Urinary bladder (tissue), 4 donors: ENCODE results near the gene MIGA2. TPM values are rescaled to one million over a fixed set of nuclear protein-coding genes. Genes with fewer than 3 reads are reported as not detected.

ENCODE experiments used
- DNase-seq: peaks from one replicate; pipeline ENCODE4 v3.0.0-alpha.2; 2015; ENCODE audit errors: extremely low spot score
- H3K27ac ChIP-seq: one replicate; pipeline ENCODE4 v1.5.1; 2013; ENCODE audit warnings: low read depth, mild to moderate bottlenecking, moderate library complexity
- H3K36me3 ChIP-seq: one replicate; pipeline ENCODE4 v1.6.1; 2013; ENCODE audit warnings: mild to moderate bottlenecking, moderate library complexity; ENCODE audit not compliant: insufficient read depth
- H3K4me1 ChIP-seq: one replicate; pipeline ENCODE4 v1.6.1; 2013; ENCODE audit warnings: mild to moderate bottlenecking, moderate library complexity; ENCODE audit not compliant: insufficient read depth
- H3K4me3 ChIP-seq: one replicate; pipeline ENCODE4 v1.5.1; 2013; ENCODE audit warnings: low read depth, low read length
- WGBS: extraction: QIAGEN DNeasy Blood & Tissue Kit; methylation state at CpG from one replicate; pipeline ENCODE4 v1.1.7; 2013; 5-methylcytosine and 5-hydroxymethylcytosine counted together
- polyA plus RNA-seq: library from polyadenylated mRNA; stranded (reverse); fragments of 200-250 nt; gene quantifications from one replicate; pipeline ENCODE4 v1.2.3, GENCODE V29; 2013
- total RNA-seq: library from RNA; depleted of rRNA; stranded (reverse); fragments of >200 nt; gene quantifications from one replicate; pipeline ENCODE4 v1.2.3, GENCODE V29; 2014
- donor health status: healthy with polysubstance abuse.
- donor health status: healthy.

Gene MIGA2
- total and polyA plus RNA-seq, 2 donors = 16.4 to 34.5 TPM

DNA sequence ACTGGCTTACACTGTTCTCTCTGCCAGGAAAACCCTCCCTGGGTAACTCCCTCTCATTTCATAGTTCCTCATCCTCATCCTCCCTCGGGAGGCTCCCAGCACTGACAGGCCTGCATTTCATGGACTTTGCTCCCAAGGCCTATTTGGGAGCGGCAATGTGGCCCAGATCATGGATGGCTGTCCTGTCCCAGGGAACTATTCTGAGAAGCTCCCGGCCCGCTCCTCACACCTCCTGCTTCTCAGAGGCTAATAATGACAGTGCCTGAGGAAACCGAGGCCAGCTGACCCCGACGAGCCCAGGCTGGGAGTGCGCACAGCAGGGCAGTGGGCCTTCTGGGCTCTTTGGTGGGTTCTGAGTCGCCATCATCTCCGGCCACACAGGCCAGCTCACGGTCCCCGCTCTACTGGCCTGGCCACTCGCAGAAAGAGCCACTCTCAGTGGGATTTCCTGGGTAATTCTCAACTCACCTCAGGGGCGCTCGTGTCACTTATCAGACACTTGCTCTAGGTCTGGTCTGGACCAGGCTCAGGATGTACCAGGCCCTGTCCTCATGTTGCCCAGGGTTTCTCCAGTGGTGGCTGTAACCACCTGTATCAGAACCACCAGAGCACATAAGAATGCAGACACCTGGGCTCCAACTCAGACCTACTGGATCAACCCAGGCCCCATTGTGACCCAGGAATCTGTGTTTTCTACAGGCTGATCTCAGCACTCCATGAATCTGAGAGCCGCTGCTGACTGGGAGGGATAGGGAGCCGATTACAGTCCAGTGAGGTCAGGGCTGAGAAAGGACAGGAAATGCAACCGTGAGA, 42.5 kb downstream of the MIGA2 start:
- Histone ChIP-seq H3K27ac (no peak overlapping the region), H3K4me1 (no peaks in the 10 kb centered on the region), H3K36me3 (no peaks in the 10 kb centered on the region), H3K4me3 (no peak overlapping the region)
- DNase-seq = no peak
- 86% methylated on average over 18 of the region's 18 CpGs for WGBS

DNA sequence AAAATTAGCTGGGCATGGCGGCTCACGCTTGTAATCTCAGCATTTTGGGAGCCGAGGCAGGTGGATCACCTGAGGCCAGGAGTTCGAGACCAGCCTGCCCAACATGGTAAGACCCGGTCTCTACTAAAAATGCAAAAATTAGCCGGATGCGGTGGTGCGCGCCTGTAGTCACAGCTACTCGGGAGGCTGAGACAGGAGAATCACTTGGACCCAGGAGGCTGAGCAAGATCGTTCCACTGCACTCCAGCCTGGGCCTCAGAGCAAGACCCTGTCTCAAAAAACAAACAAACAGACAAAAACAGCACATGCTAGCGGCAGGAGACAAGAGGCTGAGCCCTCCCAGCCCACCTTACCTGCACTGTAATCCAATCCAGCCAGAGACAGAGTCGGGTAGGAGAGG, 43.4 kb downstream of the MIGA2 start:
- no peak for DNase-seq
- no peaks in the 10 kb centered on the region for H3K4me1 ChIP-seq
- no peak overlapping the region for H3K27ac ChIP-seq
- 83% methylated on average over 13 of the region's 13 CpGs for WGBS
- H3K4me3 ChIP-seq = no peak overlapping the region
- H3K36me3 ChIP-seq = no peaks in the 10 kb centered on the region

DNA sequence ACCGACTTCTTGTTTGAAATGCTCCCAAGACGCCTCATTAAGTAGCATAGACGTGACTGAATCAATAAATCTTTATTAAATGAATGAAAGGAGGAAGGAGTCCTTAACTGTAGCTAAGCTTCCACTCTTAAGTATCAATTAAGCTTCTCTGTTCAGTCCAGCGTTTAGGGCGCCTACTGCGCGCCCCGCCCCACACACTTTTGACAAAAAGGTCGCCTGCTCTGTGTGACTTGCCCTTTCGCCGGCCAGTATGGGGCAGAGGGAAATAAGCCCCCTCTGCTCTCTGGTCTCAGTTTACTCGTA, 43.8 kb downstream of the MIGA2 start:
- Histone ChIP-seq H3K36me3 (no peaks in the 10 kb centered on the region), H3K27ac (no peak overlapping the region), H3K4me3 (peak overlapping the region; percentile 41), H3K4me1 (no peaks in the 10 kb centered on the region)
- DNase-seq = no peak
- WGBS = 6% methylated on average over 12 of the region's 12 CpGs

DNA sequence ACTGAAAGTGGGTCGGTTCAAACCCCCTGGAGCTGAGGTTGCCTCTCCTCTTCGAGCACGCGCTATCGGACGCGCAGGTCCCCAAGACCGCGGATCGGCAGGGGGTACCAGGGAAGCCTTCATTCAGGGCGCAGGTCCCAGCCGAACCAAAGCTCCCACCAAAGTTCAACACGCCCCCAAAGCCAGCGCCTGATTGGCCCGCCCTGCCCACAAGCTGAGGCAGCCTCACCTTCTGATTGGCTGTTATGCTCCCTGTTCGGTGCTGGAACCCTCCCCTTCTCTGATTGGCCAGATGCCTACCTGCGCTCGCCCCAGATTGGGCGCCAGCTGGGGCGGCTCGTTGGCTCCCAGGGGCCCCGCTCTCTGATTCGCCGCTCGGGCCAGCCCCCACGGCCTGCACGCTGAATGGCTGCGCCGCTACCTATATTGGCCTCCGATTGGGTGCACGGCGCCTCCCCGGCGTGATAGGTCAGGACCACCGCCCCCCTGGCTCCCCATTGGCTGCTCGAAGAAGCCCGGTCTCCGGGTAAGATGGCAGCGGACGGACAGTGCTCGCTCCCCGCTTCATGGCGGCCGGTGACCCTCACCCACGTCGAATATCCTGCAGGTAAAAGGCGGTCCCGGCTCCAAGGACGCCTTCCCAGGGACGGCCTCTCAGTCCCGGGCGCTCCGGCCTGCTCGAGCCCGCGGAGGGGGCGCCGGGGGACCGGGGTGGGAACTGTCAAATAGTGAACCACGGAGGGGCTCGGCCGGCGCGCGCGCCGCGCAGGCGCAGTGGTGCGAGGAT, 44.4 kb downstream of the MIGA2 start, which contains the start of gene DOLPP1:
DOLPP1 (plus strand) TSS at position 511 of the 787 bp plus-strand sequence; CDS start at position 532, 21 bp downstream.
- Histone ChIP-seq H3K36me3 (no peaks in the 10 kb centered on the region), H3K27ac (peak within 1 kb of the TSS; percentile 42), H3K4me1 (no peaks in the 10 kb centered on the region), H3K4me3 (peak within 1 kb of the TSS; percentile 68)
- DNase-seq = peak; percentile 97
- under 1% methylated on average over 70 of the region's 70 CpGs for WGBS

DNA sequence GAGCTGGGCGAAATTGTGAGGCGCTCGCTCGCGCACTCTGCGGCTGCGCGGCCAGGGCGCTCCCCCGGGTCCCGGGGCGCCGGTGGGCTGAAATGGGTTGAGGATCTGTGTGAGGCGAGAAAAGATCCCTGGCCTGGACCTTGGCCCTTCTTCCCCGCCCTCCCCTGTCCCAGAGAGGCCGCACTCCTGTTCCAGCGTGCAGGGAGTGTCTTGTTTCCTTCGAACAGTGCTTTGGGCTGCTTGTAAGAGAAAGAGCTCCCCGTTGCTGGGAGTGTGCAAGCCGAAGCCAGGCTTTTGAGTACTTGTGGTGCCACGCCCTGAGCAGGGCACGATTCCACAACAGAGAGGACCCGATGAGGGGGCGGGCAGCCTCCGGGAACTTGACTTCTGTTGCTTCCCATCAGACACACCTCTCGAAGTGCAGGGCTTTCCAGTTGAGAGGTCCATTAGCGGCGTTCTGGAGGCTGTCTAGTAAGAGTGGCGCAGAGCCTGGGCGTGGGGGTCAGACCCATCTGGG, 45.0 kb downstream of the MIGA2 start:
- peak; percentile 6 for DNase-seq
- H3K36me3 ChIP-seq = no peaks in the 10 kb centered on the region
- H3K4me3 ChIP-seq = peak overlapping the region; percentile 68
- WGBS = 2% methylated on average over 30 of the region's 30 CpGs
- H3K27ac ChIP-seq = peak overlapping the region; percentile 42
- H3K4me1 ChIP-seq = no peaks in the 10 kb centered on the region

DNA sequence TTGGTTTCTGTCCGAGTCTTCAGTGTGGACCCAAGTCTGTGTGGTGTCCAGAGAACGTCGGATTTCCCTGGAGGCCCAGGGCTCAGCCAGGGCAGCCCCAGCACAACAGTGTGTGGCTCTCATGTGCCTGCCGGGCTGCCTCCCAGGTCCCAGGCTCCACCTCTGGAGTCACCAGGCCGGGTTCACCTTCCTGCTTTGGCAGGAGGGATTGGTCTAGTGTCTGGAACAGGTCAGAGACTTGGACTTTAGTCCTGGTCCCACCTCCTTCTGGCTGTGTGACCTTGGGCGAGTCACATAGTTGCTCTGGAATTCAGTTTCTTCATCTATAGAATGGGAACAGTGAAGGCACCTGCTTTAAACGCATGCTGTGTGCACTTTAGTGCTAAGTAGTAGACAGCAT, 47.7 kb downstream of the MIGA2 start:
- H3K36me3 ChIP-seq = peaks cover 2% of the 10 kb centered on the region
- WGBS = 88% methylated on average over 7 of the region's 7 CpGs
- H3K27ac ChIP-seq = no peak overlapping the region
- H3K4me1 ChIP-seq = no peaks in the 10 kb centered on the region
- no peak overlapping the region for H3K4me3 ChIP-seq
- DNase-seq = no peak

DNA sequence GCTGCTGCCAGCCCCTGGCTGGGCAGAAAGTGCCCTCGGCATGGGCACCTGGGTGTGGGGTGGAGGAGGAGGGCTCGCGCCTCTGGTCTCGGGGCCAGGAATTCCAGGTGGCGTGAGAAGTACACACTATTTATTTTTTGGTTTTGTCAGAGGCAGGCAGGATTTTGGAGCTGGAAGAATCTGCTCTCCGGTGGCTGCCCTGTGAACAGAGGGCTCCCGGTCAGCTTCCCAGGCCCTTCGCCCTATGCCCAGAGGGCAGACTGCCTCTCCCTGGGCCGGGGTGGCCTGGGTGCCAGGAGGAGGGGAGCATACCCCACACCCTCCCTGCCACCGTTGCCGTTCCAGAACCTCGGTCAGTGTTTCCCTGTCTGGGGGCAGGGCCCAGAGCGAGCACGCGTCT, 52.8 kb downstream of the MIGA2 start:
- H3K36me3 ChIP-seq = peaks cover 5% of the 10 kb centered on the region
- H3K4me3 ChIP-seq = no peak overlapping the region
- 92% methylated on average over 15 of the region's 15 CpGs for WGBS
- no peak for DNase-seq
- H3K27ac ChIP-seq = no peak overlapping the region
- no peaks in the 10 kb centered on the region for H3K4me1 ChIP-seq

DNA sequence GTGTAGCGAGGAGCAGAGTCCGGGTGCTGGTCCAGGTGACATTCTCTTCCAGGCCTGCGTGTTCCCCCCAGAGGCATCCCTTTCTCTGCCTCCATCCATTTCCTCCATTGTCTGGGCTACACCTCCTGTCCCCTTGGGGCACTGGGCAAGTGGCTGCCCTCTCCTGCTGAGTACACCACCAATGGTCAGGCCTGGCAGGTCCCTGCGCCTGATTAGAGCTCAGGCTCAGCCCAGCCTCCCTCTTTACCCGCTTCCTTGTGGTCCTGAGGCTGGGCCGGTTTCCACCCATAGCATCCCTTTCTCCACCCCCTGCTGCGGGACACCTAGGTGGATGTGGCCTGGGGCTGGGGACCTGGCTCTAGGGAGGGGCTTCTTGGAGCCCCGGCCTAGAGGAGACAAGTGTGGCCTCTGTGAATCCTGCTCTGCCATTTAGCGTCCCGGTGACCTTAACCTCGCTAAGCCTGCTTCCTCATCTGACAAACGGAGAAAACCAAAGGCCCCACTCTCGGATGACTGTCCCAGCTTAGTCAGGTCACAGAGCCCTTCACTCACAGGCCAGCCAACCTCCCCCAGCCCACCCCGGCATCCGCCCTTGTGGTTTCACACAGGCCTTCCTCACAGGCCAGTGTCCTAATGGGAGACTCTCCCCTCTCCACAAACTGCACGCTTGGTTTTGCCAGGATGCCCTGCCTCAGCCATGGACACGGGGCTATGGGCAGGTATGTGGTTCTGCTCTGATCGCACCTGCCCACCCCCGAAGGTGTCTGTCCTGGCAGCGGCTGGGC, 57.4 kb downstream of the MIGA2 start:
- WGBS = 78% methylated on average over 20 of the region's 20 CpGs
- peaks cover 3% of the 10 kb centered on the region for H3K36me3 ChIP-seq

DNA sequence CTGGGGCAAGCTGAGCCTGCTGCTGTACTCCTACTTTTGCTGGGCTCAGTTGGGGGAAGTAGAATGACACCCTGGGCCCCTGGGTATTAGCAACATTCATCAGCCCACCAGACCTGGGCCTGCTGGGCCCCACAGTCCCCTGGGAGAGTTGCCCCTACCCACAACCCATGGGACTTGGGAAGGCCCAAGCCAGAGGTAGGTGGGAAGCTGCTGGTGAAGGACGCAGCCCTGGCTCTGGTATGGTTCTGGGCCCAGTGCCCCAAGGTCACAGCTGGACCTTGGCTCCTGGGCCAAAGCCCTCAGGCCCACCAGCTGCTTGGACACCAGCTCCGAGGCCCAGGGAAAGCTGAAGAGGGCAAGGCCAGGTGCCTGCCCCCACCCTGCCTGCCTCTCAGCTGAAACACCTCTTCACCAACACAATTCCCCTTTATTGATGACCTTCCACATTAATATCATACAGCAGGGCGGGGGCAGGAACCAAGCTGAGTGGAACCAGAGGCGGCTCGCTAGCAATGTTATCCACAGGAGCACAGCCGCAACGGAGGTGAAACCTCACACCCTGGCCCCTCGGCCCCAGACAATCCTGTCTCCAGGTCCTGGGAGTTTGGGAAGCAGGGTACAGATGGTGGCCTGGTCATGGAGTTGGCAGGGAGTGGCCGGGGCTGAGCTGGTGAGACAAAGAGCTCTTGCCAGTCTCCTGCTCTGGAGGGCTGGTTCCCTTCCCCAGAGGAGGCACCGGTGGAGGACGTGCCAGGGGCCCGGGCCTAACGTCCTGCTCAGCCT, 58.2 kb downstream of the MIGA2 start:
- 90% methylated on average over 13 of the region's 13 CpGs for WGBS
- no peak for DNase-seq
- Histone ChIP-seq H3K4me1 (no peaks in the 10 kb centered on the region), H3K27ac (no peak overlapping the region), H3K36me3 (no peaks in the 10 kb centered on the region), H3K4me3 (no peak overlapping the region)

More for the DNA sequence above, 57.4 kb downstream of the MIGA2 start:
- H3K27ac ChIP-seq = no peak overlapping the region
- no peak overlapping the region for H3K4me3 ChIP-seq
- H3K4me1 ChIP-seq = no peaks in the 10 kb centered on the region
- no peak for DNase-seq

DNA sequence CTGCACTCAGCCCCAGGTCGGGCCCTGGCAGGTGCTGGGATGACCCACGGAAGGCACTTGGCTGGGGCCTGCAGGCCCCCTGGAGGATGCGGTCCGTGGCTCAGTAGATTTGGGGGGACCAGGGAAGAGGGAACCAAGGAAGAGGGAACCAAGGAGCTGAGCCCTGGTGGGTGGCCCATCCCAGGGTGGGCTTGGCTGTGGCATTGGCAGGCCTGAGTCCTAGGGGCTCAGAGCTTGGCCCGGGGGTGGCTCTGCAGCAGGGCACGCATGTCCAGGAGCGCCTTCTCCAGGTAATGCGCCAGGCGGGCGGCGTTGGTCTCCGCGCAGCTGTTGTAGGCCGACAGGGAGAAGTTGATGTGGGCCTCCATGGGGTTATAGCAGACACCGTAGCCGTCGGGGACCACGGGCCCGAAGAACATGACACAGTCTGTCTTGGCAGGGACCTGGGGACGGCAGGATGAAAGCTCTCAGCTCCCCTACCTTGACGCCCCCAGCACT, 58.8 kb downstream of the MIGA2 start:
- no peak overlapping the region for H3K4me3 ChIP-seq
- WGBS = 94% methylated on average over 21 of the region's 21 CpGs
- no peak overlapping the region for H3K27ac ChIP-seq
- no peaks in the 10 kb centered on the region for H3K4me1 ChIP-seq
- DNase-seq = no peak
- H3K36me3 ChIP-seq = no peaks in the 10 kb centered on the region

DNA sequence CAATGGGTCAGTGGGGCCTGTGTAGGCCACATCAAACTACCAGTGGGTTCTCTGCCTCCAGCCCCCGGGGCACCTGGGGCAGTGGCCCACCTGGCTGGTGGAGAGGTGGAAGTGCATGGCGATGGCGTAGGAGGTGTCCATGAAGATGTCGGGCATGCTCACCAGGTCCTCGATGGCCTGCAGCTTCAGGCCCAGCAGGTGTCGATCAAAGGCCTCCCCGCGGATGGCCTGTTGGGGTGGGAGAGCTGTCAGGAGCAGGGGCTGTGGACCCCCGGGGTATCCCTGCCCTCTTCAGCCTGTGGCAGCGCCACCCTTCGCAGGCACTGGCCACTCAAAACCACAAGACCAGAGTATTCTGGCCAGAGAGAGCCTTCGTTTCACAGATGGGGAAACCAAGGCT, 59.5 kb downstream of the MIGA2 start:
- 94% methylated on average over 12 of the region's 12 CpGs for WGBS
- Histone ChIP-seq H3K4me3 (no peak overlapping the region), H3K27ac (no peak overlapping the region), H3K36me3 (no peaks in the 10 kb centered on the region), H3K4me1 (no peaks in the 10 kb centered on the region)
- no peak for DNase-seq

DNA sequence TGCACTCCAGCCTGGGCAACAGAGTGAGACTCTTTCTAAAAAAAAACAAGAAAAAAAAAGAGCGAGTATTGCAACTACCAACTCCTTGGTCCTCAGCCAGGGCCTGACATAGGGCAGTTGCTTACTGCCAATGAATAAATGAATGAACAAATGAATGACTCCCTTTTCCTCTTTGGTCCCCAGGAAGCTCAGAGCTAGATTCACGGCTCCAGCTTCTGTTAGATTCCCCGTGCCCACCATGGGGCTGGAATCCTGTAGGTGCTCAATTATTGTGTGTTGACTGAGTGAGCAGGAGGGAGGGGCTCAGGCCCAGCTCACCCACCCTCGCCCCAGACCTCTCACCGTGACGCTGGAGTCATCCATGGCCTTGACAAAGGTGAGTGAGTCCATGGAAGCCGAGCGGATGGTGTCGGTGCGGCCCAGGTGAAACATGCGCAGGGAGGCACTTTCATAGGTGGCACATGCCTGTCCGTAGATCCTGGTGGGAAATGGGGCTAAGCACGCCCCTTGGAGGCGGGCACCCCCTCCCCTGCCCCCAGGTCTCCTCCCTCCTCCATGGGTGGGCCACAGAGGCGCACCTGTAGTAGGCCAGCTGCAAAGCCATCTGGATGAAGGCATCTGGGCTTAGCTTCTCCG, 61.4 kb downstream of the MIGA2 start:
- no peaks in the 10 kb centered on the region for H3K36me3 ChIP-seq
- DNase-seq = no peak
- no peak overlapping the region for H3K4me3 ChIP-seq
- no peaks in the 10 kb centered on the region for H3K4me1 ChIP-seq
- H3K27ac ChIP-seq = no peak overlapping the region
- 93% methylated on average over 16 of the region's 16 CpGs for WGBS
